Heart right ventricle (tissue), 16 donors: ENCODE results near the gene PTPRD. TPM values are rescaled to one million over a fixed set of nuclear protein-coding genes. Genes with fewer than 3 reads are reported as not detected.

Experiments used
- ATAC-seq, 8 donors: fragments of 200-7000 bp; cut with Tn5 transposase; one replicate each; pipeline ENCODE4 v1.9.1; 2020; ENCODE audit warnings: mild to moderate bottlenecking in 8 of 8, moderate library complexity in 8 of 8, moderate number of reproducible peaks in 1 of 8
- DNase-seq, 2 donors: peaks; one replicate each; pipeline ENCODE4 v3.0.0-alpha.2; 2020
- H3K27ac ChIP-seq, 10 donors: fragments of 200-600 bp; sonication (generic) in 2 of 10; one replicate each; pipeline versions ENCODE4 v1.5.0 to v1.8.0; 2020 to 2022; ENCODE audit warnings: mild to moderate bottlenecking in 3 of 10
- H3K27me3 ChIP-seq, 7 donors: fragments of 200-600 bp; one replicate each; pipeline ENCODE4 v1.8.0; 2021 to 2022; ENCODE audit warnings: mild to moderate bottlenecking in 2 of 7
- H3K36me3 ChIP-seq, 9 donors: fragments of 200-600 bp; sonication (generic) in 1 of 9; one replicate each; pipeline versions ENCODE4 v1.5.0 to v1.8.0; 2020 to 2022; ENCODE audit warnings: mild to moderate bottlenecking in 2 of 9
- H3K4me1 ChIP-seq, 9 donors: fragments of 200-600 bp; sonication (generic) in 1 of 9; one replicate each; pipeline versions ENCODE4 v1.5.0 to v1.8.0; 2020 to 2022; ENCODE audit warnings: mild to moderate bottlenecking in 4 of 9
- H3K4me3 ChIP-seq, 10 donors: fragments of 200-600 bp; sonication (generic) in 2 of 10; one replicate each; pipeline versions ENCODE4 v1.5.0 to v1.8.0; 2020 to 2022; ENCODE audit warnings: mild to moderate bottlenecking in 7 of 10, moderate library complexity in 2 of 10
- H3K9me3 ChIP-seq, 11 donors: fragments of 200-600 bp in 10 of 11; sonication (generic) in 2 of 11; one replicate each; pipeline versions ENCODE4 v1.5.0 to v1.8.0; 2013 to 2022; ENCODE audit warnings: mild to moderate bottlenecking in 2 of 11, control low read depth in 1 of 11, moderate library complexity in 1 of 11
- WGBS, 2 donors: extraction: QIAGEN DNeasy Blood & Tissue Kit; methylation state at CpG; one replicate each; pipeline ENCODE4 v1.1.7; 2013; ENCODE audit warnings: inconsistent platforms in 1 of 2; 5-methylcytosine and 5-hydroxymethylcytosine counted together
- intact Hi-C, 10 donors: fragments of 100-400 bp; cut with DNase I; formaldehyde crosslinking; loops; one replicate each; pipeline versions ENCODE4 v1.11.1 to v1.14.2; 2022
- polyA plus RNA-seq, 2 donors: library from polyadenylated mRNA; stranded (reverse); fragments of 200-250 nt; gene quantifications; one replicate each; pipeline ENCODE4 v1.2.3, GENCODE V29; 2013
- total RNA-seq, 10 donors: library from RNA; stranded (reverse); fragmentation: NEBNext Ultra II Directional in 3 of 10; extraction: Animal tissue kit (Norgen Biotek cat#: 25700) in 3 of 10; gene quantifications; one replicate each; pipeline versions ENCODE4 v1.2.1 to v1.2.4, GENCODE V29; 2021 to 2023
- TF ChIP-seq, protein P1 (sequence below), 9 donors: fragments of 200-600 bp; sonication (generic) in 2 of 9; IDR thresholded peaks; one replicate each; pipeline versions ENCODE4 v1.5.0 to v1.8.0; 2021 to 2022; ENCODE audit warnings: antibody characterized with exemption in 9 of 9, mild to moderate bottlenecking in 5 of 9, moderate library complexity in 1 of 9
- donor health status: Arrhythmogenic right ventricular cardiomyopathy.
- donor health status: ischemic (EF 13 %, LVEDD 7.1; RV severe dilation, severe dysfunction).
- donor health status: healthy with polysubstance abuse.
- donor health status: DM: no; HTN: yes; CAD: no.
- donor health status: DM: no; HTN: no; CAD: no.
- donor health status: ischemic (EF 25% LVEDD 6.9; RV normal size, moderate dysfunction).
- donor health status: ischemic (EF 25% LVEDD 5.7; RV mildly dilated, moderate dysfunction).
- donor health status: healthy.
- donor health status: DM: yes; HTN: yes; CAD: no.
- donor health status: Ischemic cardiomyopathy.
- donor health status: ischemic (EF 35%, LVEDD 5.7; RV mildly dilated, moderate dysfunction).
- donor health status: nonischemic (EF 11% LVEDD 7.7; RV severe dilation, severe dysfunction).
- donor health status: DM: yes; HTN: yes; CAD: no.
- donor health status: PGD.
- donor health status: ischemic (EF 29% LVEDD 5.4; RV normal size, mild dysfunction).
- donor health status: nonischemic (EF 23%, LVEDD 6.1; RV moderate dilation, normal function).

Gene PTPRD
- total and polyA plus RNA-seq, 12 donors, result 1.4 to 25.2 (median 13.0) TPM

DNA sequence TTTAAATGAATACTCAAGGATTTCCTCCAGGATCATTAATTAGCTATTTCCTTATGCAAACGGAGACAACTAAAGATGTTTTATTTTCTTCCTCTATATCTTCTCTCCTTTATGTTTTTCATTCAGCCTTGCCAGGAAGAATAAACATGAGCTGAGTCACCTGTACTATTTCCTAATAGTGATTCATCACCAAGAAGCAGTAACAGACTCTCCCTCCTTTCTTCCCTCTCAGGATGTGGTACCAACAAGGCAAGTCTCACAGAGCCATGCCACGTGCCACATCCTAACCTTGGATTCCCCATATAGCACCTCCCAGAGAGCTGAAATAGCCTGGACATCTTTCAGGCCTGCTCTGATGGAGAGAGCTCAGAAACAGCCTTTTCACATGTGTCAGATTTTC is 2054.6 kb downstream of the PTPRD start:
- H3K9me3 ChIP-seq, result no peaks in the 10 kb centered on the region
- peaks cover 0 to 6% (median 0%) of the 10 kb centered on the region in 9 donors for H3K4me1 ChIP-seq
- no peaks in the 10 kb centered on the region for H3K27me3 ChIP-seq
- DNase-seq (no peak), ATAC-seq (no peak)
- intact Hi-C loops, result no loop called here
- 56 to 60% methylated on average over 2 of the region's 2 CpGs for WGBS, 2 donors
- no peaks in the 10 kb centered on the region for H3K36me3 ChIP-seq
- TF ChIP-seq, protein P1, sequence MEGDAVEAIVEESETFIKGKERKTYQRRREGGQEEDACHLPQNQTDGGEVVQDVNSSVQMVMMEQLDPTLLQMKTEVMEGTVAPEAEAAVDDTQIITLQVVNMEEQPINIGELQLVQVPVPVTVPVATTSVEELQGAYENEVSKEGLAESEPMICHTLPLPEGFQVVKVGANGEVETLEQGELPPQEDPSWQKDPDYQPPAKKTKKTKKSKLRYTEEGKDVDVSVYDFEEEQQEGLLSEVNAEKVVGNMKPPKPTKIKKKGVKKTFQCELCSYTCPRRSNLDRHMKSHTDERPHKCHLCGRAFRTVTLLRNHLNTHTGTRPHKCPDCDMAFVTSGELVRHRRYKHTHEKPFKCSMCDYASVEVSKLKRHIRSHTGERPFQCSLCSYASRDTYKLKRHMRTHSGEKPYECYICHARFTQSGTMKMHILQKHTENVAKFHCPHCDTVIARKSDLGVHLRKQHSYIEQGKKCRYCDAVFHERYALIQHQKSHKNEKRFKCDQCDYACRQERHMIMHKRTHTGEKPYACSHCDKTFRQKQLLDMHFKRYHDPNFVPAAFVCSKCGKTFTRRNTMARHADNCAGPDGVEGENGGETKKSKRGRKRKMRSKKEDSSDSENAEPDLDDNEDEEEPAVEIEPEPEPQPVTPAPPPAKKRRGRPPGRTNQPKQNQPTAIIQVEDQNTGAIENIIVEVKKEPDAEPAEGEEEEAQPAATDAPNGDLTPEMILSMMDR (IDR thresholded peaks at IDR 0.05), result no peak
- no peak overlapping the region for H3K4me3 ChIP-seq
- no peak overlapping the region for H3K27ac ChIP-seq

GRCh38 chr9:8555762-8556500 is 2056.9 kb downstream of the PTPRD start:
- 50 to 59% methylated on average over 4 of the region's 4 CpGs for WGBS, 2 donors
- no peaks in the 10 kb centered on the region for H3K36me3 ChIP-seq
- intact Hi-C loops, result no loop called here
- H3K27me3 ChIP-seq, result no peaks in the 10 kb centered on the region
- DNase-seq, result no peak
- H3K4me3 ChIP-seq, result no peak overlapping the region
- TF ChIP-seq, protein P1 (IDR thresholded peaks at IDR 0.05), result no peak
- peaks cover 0 to 6% (median 0%) of the 10 kb centered on the region in 9 donors for H3K4me1 ChIP-seq
- no peaks in the 10 kb centered on the region for H3K9me3 ChIP-seq
- ATAC-seq, result peak in 5 of 8 donors; percentile 29 to 52 (median 38)
- no peak overlapping the region for H3K27ac ChIP-seq

- TF ChIP-seq, protein P1 (IDR thresholded peaks at IDR 0.05), result no peak
- intact Hi-C loops, result no loop called here
- no peak for ATAC-seq
- no peak overlapping the region for H3K27ac ChIP-seq
- H3K9me3 ChIP-seq, result no peaks in the 10 kb centered on the region
- H3K4me1 ChIP-seq, result peaks cover 0 to 6% (median 0%) of the 10 kb centered on the region in 9 donors
- DNase-seq, result no peak
- no peak overlapping the region for H3K4me3 ChIP-seq
- no peaks in the 10 kb centered on the region for H3K36me3 ChIP-seq
- H3K27me3 ChIP-seq, result no peaks in the 10 kb centered on the region
- 80 to 84% methylated on average over 4 of the region's 4 CpGs for WGBS, 2 donors
These were observed 2059.4 kb downstream of the PTPRD start for GRCh38 chr9:8553444-8553843.

- Histone ChIP-seq H3K4me1 (peaks cover 0 to 6% (median 0%) of the 10 kb centered on the region in 9 donors), H3K27ac (no peak overlapping the region), H3K36me3 (no peaks in the 10 kb centered on the region), H3K4me3 (no peak overlapping the region), H3K9me3 (no peaks in the 10 kb centered on the region), H3K27me3 (no peaks in the 10 kb centered on the region)
- TF ChIP-seq, protein P1 (IDR thresholded peaks at IDR 0.05), result no peak
- 89 to 92% methylated on average over 3 of the region's 3 CpGs for WGBS, 2 donors
- intact Hi-C loops, result no loop called here
- DNase-seq (no peak), ATAC-seq (no peak)
These were observed 2060.1 kb downstream of the PTPRD start for GRCh38 chr9:8552732-8553131.
